Measurements from ENCODE around the gene EVA1C. TPM values are rescaled to one million over a fixed set of nuclear protein-coding genes. Genes with fewer than 3 reads are reported as not detected.
"Not testable (repeated sequence)": the region's sequence is repeated elsewhere in the genome, so short reads cannot be mapped to it uniquely, and the experiment has no call there.

The EVA1C gene
- total RNA-seq, 1 donor from 2014 or later = 23.8 TPM

DNA sequence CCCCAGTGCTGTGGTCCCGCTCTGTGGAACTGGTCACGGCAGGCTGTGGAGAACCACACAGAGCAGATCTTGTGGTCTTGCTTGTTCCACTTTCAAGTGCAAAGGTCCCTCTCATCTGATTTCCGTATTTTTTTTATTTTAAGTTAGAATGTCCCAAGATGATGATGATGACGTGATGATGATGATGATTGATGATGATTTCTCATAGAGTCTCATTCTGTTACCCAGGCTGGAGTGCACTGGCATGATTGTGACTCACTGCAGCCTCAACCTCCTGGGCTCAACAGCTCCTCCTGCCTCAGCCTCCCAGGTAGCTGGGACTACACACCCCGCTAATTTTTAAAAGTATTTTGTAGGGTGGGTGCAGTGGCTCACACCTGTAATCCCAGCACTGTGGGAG lies 12.2 kb downstream of the EVA1C start:
- no peak for ATAC-seq

DNA sequence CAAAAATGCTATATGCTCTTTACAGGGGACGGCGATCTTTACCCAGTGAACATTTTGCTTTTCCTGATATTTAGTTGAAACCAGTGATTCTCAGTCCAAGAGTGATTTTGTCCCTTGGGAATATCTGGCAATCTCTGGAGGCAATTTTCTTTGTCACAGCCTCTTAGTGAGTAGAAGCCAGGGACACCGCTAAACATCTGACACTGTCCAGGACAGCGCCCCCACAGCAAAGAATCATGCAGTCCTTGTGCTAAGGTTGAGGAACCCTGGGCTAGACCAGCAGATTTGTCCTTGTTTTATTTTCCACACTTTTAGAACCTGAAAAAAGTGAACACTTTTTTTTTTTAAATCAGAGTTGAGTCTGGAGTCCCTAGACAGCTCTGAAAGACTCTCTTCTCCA lies 13.1 kb downstream of the EVA1C start:
- peak; percentile 27 for ATAC-seq

DNA sequence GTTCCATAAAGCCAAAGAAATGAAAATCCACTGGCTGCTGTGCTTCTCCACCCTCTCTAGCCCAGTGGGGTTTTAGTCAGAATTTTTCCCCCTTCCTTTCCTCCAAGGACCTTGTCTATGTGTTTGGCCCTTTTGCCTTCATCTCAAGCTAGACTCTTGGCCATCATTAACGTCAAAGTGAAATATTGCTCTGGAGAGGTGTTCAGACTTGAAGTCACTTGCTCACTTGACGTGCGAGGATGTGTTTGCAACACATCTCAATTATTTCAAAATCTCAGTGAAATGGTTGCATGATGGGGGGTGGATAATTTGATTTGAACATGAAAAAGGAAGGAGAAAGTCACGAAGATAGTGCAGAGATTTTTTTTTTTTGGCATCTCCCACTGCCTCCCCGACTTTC lies 13.6 kb downstream of the EVA1C start:
- ATAC-seq = peak; percentile 72

DNA sequence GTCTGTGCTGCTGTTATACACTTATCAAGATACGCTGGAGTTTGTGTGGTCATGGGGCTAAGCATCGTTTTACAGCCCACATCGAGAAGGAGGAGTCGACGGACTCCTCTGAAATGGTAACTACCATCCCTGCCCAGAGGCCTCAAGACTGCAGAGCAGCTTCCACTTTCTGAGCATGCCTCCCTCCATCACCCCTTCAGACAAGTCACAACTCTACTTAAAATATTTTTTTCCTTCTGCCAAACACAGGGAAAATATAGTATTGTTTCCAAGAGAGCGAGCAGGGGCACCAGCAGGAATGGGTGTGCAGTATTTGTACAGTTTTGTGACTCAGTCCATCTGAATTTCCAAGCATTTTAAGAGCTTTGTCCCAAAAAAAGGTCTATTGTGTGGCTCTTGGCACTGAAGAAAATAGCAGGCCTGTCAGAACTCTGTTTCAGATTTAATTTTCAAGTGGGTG lies 14.1 kb downstream of the EVA1C start:
- peak; percentile 42 for ATAC-seq

DNA sequence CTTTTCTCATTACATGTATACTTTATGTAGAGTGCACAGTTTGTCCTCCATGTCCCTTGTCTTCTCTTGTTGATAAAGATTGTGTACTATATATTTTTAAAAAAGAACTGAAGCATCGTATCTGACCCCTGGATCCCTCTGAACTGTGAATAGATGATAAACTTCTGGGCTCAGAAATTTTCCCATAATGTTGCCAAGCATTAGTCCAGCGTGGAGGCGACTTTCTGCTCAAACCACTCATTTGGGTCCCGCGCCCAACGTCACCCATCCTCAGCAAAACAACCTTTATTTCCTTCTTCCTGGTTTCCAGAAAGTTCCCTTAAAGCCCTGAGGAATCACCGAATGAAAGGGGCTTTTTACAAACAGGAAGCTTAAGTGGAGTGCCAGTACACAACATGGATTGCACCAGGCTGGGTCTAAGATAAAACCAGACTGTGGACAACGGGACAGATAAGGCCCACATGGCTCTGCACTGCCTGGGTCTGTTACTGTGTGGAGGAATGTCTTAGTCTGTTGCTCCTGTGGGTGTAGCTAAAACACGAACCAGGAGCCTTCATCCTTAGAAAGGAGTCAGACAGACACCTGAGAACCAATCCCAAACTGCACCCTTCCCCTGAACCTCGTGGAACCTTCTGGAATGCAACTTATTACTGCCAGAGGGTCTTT lies 15.6 kb downstream of the EVA1C start:
- no peak for ATAC-seq

DNA sequence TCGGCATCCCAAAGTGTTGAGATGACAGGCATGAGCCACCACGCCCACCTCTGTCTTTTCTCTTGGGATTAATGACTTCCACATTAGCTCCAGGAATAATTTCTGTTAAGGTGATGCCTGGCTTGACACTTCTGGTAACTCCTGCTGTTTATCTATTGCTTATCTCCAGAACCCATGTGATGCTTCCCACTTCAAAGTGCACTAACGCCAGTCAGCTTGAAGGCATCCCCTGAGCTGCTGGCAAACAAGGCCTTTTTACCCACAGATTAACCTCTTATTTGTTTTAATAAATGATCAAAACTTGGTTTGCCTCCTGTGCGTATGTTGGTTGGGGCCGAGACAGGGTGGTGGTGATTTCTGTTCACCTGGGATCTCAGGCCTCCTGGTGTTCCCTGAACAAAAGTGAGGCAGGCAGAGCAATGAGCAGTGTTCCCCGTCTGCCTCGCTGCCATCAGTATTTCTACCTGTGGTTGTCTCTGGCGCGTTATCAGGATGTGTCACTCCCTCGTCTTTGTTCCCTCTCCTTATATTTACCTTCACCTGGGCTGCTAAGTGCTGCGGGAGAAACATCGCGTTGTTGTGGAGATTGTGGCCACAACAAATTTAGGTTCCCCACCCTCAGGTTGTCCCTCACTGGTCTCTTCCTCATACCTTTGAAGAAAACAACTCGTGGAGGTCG lies 20.6 kb downstream of the EVA1C start:
- ATAC-seq = peak; percentile 71

DNA sequence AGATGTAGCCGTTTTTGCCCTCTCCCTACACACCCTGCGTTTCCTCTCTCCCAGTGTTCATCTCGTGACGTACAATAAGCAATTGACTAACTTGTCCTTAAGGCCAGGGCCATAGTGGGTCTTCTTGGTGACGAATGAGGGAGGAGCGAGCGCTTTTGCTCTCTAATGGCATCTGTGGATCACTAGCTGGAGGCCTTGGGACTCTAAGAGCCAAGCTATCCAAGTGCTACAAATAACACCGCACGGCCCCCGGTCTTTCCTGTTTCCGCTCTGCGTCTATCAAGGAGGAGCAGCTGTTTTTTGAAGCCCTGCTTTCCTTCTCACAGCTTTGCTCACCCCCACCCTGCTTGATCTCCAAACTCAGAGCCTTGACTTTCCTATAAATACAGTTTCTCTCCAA lies 25.2 kb downstream of the EVA1C start:
- no peak for ATAC-seq

DNA sequence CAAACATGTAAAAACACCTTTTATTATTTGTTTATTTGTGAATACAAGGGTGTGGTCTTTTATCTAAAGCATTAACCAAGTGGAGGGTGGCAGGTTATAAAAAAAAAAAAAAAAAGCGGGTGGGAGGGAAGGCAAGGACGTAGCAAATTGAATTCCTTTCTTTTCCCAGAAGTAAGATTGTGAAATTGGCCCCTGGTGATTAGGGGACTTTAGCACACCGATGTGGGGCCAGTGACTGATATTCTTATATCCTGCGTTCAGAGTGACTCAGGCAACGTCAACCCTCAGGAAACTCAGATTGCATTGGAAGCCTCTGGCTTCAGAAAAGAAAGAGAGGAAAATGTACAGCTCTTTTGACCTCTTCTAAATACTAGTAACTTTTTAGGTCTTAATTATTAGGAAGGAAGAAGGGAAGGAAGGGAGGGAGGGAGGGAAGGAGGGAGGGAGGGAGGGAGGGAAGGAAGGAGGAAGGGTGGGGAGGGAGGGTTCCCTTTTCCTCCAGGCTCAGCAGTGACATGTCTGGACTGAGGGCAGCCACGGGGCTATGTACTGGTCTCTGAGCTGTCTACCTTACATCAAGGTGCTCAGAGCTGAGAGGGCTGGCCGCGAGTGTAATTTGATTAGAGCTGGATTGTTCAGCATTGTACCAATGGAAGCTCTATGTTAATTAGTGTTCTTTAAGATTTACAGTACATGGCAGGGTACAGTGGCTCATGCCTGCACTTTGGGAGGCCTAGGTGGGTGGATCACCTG lies 30.2 kb downstream of the EVA1C start:
- ATAC-seq = peak; percentile 67

DNA sequence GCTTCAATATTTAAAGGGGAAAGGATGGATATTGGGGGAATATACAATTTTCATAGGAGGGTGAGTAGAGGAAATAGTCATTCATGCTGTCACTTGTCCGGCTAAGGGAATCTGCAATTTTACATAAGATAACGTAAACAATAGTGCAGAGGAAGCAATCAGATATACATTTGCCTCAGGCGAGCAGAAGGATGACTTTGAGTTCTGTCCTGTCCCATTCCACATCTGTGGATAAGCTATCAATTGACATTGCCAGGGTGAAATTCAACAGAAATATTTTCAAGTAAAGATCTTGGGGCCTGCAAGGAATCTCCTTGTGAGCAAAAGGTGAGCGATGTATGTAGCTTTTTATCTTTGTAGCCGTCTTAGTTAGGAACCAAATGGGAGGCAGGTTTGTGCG lies 32.6 kb downstream of the EVA1C start:
- ATAC-seq = no peak

DNA sequence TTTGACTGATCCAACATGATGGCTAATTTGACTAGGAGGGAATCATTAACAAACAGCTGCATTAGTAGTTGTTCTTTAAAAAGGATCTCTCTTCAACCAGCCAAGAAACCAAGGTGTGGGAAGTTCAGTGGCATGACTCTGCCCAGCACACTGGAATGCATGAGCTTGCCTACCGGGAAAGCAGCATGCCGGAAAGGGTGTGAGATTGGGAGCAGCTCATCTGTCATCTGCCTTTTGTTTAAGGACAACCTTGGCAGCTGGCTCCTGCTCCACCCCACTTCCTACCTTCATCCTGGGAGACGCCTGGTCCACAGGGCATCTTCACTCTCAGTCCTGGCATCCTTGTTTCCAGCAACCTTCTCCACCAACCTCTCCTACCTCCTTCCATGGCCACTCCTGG lies 33.9 kb downstream of the EVA1C start:
- peak; percentile 90 for ATAC-seq

DNA sequence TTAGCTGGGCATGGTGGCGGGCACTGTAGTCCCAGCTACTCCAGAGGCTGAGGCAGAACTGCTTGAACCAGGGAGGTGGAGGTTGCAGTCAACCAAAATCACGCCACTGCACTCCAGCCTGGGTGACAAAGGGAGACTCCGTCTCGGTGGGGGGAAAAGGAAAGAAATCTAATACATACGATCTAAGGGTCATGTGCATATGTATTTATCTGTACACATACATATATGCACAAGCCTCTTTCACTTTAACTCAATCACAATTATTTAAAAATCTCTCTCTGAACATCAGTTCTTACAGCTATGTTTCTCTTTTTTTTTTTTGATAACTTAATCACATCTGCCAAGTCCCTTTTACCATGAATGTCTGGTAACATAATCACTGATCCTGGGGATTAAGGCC lies 34.7 kb downstream of the EVA1C start:
- ATAC-seq = no peak

DNA sequence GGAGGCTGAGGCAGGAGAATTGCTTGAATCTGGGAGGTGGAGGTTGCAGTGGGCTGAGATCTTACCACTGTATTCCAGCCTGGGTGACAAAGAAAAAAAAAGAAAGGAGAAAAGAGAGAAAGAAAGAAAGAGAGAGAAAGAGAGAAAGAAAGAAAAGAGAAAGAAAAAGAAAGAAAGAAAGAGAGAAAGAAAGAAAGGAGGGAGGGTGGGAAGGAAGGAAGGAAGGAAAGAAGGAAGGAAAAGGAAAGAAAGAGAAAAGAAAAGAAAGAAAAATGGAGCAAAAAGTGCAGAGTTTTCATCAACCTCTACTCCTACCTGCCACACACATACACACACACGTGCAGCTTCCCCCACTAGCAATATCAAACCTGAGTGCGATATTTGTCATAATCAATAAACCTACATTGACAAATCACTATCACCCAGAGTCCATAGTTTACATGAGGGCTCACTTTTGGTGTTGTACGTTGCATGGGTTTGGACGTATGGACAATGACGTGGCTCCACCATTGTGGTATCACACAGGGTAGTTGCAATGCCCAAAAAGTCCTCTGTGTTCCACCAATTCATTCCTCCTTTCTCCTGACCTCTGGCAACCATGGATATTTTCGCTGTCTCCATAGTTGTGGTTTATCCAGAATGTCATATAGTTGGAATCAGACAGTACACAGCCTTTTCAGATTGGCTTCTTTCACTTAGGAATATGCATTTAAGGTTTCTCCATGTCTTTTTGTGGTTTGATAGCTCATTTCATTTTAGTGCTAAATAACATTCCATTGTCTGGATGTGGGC lies 36.5 kb downstream of the EVA1C start:
- no peak for ATAC-seq

DNA sequence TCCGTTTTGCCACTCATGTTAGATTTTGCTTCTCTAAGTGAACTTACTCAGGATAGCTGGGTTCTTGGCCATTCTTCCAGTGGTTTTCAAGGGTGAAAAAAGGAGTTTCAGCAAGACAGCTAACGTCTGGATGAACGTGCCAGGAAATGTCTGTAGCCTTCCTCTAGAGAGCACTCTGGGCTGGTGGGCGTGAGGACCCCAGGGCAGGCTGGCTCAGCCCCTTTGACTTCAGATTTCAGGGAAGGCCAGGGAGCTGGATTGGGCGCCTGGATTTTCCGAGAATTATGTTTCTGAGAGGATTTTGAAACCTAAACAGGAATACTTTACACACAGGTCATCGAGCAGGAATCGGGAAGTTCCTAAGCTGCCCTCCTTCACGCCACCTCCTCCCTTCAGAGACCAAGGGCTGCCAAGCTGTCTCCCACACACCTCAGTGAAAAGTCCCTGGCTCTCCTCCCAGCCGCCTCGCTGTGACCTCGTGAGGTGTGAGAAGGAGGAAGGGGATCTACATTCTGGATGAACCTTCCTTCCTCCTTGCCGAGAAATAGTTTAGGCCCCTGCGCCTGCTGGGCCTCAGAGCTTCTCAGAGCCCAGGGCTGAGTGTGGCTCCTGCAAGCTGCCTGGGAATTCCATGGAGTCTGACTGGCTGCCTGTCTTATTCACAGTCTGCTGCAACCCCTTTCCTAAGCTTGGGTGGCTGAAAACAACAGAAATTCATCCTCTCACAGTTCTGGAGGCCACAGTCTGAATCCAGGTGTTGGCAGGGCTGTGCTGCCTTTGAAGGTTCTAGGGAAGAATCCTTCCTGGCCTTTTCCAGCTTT lies 38.6 kb downstream of the EVA1C start:
- ATAC-seq = peak; percentile 60

DNA sequence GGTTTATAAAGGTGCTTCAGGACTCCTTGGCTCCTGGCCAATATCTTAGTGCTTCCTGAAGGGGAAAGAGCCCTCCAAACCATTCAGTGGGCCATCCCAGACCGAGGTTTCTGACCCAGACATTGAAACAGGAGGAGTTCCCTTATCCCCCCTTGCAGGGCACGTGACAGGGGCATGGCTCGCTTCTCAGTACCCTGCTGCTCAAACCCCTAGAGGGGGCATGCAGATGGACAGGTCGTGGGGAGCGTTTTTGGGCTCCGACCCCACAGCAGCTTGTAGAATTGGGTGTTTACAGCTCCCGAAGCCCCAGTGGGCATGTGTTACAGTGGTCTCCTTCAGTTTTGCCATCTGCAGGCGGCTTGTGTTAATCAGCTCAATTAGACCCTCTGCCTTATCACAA lies 39.7 kb downstream of the EVA1C start:
- ATAC-seq = not testable (repeated sequence)

DNA sequence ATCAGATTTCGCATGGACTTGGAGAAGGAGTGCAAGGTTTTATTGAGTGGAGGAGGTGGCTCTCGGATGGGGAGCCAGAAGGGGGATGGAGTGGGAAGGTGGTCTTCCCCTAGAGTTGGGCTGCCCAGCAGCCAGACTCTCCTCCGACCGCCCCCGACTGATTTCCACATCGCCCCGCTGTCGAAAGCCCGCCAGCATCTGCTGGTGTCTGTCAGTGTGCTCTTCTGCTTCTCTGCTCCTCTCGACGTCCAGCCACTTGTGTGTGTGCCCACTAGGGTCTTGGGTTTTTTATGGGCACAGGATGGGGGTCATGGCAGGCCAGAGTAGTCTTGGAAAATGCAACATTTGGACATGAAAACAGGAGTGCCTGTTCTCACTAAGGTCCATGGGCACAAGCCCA lies 40.1 kb downstream of the EVA1C start:
- no peak for ATAC-seq

DNA sequence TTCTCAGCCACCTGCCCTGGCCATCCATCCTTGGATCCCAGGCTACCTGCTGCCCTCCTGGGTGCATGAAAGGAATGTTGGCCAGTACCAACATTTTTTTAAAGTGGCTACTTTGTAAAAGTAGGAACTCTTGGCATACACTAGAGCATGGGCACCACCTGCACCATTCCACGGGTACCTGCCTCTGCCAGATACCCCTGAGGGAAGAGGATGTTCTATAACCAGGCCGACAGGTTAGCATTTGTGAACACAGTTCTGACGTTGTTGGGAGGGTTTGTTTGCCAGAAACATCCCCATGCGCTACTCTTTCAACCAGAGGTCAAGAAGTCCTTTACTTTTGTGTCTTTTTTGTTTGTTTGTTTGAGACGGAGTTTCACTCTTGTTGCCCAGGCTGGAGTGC lies 43.0 kb downstream of the EVA1C start:
- ATAC-seq = peak; percentile 65

DNA sequence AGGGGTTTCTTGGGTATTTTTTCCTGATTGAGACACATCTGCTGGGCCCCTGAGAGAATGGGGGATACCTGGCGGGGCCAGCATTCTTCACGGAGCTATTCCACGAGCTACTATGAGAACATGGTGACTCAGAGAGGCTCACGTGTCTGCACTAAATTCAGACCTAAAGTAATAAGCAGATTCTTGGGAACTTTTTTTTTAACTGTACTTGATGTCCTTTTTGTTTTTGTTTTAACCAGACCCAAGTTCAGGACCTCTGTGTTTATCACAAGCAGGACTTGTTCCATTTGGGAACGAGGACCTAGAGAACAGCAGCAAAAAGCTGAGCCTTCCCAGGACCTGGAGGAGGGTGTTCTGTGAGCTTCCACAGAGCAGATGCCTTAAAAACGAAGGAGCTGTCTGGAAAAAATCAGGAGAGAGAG lies 44.0 kb downstream of the EVA1C start:
- ATAC-seq = no peak

DNA sequence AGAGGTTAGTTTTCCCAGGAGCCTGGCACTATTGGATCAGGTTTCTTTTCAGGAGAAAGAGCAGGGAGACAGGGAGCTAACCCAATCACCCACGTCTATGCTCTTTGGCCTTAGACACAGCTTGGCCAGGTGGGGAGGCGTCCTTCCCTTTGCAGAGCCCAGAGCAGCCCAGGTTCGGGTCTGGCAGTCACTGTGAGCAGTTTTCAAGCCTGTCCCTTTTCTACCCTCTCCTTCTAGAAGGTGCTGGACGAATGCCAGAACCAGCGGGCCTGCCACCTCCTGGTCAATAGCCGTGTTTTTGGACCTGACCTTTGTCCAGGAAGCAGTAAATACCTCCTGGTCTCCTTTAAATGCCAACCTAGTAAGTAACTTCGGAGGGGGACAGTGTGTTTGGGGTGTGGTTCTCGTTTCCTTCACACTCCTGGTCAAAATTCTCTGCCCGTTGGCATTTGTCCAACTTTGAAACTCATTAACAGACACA lies 44.9 kb downstream of the EVA1C start:
- ATAC-seq = no peak

DNA sequence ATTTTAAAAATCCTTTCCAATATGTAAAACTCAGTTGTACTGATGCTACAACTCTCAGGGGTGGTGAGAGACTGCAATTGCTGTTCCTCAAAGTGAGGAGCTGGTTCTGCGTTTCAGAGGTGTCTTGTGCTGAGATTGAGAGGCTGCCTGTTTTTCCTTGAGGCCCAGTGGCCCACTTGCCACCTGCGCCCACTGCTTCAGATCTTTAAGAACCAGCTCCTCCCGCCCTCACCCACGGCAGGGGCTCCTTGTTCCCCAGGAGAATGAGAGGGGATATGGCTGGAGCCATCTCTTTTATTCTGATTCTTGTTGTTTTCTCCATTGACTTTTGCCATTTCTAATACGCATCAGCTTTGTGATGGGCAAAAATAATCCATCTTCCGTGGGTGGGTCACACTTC lies 45.5 kb downstream of the EVA1C start:
- no peak for ATAC-seq

DNA sequence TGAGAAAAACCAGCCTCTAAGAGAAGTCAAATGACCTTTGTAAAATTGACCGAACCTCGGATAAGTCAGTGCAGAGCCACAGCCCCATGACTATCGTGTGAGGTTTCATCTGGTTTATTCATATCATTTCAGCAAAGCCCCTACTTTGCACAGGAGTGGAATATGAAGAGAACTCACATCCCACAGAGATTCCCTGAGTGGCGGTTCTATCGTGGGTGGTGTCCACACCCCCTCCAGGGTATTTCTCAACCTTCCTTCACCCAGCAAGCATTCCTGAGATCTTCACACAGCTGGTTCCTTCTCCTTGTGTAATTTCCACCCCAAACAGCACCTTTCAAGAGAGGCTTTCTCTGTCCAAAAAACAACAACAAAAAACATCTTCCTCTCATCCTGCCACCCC lies 47.5 kb downstream of the EVA1C start:
- ATAC-seq = no peak

DNA sequence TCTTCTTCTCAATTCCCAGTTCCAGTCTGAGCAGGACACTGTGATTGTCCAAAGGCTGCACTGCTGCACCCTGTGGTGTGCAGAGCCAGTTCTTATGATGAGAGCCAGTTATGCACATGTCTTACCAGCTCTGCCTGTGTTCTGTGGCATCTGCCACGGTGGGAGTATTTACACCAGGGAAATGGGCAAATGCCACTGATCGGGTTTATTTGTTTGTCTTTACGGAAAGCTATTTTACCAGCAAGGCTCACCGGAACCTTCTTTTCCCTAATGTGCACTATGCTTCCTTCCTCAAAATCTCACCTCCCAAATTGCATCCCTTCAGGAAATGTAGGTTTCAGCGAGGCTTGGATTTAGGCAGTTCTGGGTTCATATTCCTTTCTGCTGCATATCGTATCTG lies 49.0 kb downstream of the EVA1C start:
- no peak for ATAC-seq

DNA sequence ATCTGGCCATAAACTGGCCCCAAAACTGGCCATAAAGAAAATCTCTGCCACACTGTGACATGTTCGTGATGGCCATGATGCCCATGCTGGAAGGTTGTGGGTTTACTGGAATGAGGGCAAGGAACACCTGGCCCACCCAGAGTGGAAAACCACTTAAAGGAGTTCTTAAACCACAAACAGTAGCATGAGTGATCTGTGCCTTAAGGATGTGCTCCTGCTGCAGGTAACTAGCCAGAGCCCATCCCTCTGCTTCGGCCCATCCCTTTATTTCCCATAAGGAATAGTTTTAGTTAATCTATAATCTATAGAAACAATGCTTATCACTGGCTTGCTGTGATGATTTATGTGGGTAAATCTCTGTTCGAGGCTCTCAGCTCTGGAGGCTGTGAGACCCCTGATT lies 50.1 kb downstream of the EVA1C start:
- ATAC-seq = not testable (repeated sequence)

Measured in esophagus mucosa (tissue), 1 donor.